CD4-positive, alpha-beta T cell treated with Interferon alpha-2 for 1 hour (primary cell): Measurements from ENCODE around the gene HAPSTR1.
A peak's percentile ranks its signal among the peaks of the same experiment; 100 is the strongest.
"Not testable (repeated sequence)": the region's sequence is repeated elsewhere in the genome, so short reads cannot be mapped to it uniquely, and the experiment has no call there.

Experiments
- DNase-seq, 2 donors: peaks; one replicate each; pipeline ENCODE4 v3.0.0-alpha.2; 2020 to 2022

The HAPSTR1 gene

GRCh38 chr16:9072806-9073341 is 18.6 kb upstream of the HAPSTR1 start:
- DNase-seq: no peak

- no peak for DNase-seq
Measured at GRCh38 chr16:9075299-9076071, 16.0 kb upstream of the HAPSTR1 start.

GRCh38 chr16:9077091-9077809 is 14.2 kb upstream of the HAPSTR1 start:
- DNase-seq: no peak

- peak; percentile 80 to 88 for DNase-seq
Measured at GRCh38 chr16:9078467-9079429, 12.7 kb upstream of the HAPSTR1 start.

GRCh38 chr16:9079430-9079812 is 12.0 kb upstream of the HAPSTR1 start:
- DNase-seq: no peak

- no peak for DNase-seq
Measured at GRCh38 chr16:9081158-9081557, 10.3 kb upstream of the HAPSTR1 start.

- DNase-seq: no peak
Measured at GRCh38 chr16:9081843-9082242, 9.6 kb upstream of the HAPSTR1 start.

- DNase-seq: peak in 1 of 2 donors; percentile 53
Measured at GRCh38 chr16:9082422-9082821, 9.0 kb upstream of the HAPSTR1 start.

GRCh38 chr16:9087733-9088132 is 3.7 kb upstream of the HAPSTR1 start:
- not testable (repeated sequence) for DNase-seq

- DNase-seq: no peak
Measured at GRCh38 chr16:9088848-9089247, 2.6 kb upstream of the HAPSTR1 start.

GRCh38 chr16:9089660-9090059 is 1.8 kb upstream of the HAPSTR1 start:
- no peak for DNase-seq

- peak; percentile 35 to 50 for DNase-seq
Measured at GRCh38 chr16:9090101-9090959, 1.1 kb upstream of the HAPSTR1 start.

GRCh38 chr16:9091867-9092281 is 430 bp downstream of the HAPSTR1 start:
- DNase-seq: peak; percentile 27 to 49

GRCh38 chr16:9092282-9092977 is 986 bp downstream of the HAPSTR1 start:
- DNase-seq: peak; percentile 23 to 60

- peak; percentile 22 to 45 for DNase-seq
Measured at GRCh38 chr16:9092978-9093344, 1.5 kb downstream of the HAPSTR1 start.

- DNase-seq: no peak
Measured at GRCh38 chr16:9094011-9094846, 2.8 kb downstream of the HAPSTR1 start.

- no peak for DNase-seq
Measured at GRCh38 chr16:9095171-9095570, 3.7 kb downstream of the HAPSTR1 start.

- DNase-seq: no peak
Measured at GRCh38 chr16:9095656-9096397, 4.4 kb downstream of the HAPSTR1 start.

- DNase-seq: no peak
Measured at GRCh38 chr16:9096416-9096952, 5.0 kb downstream of the HAPSTR1 start.
